ENCODE measurements around the gene MED16.
A peak's percentile ranks its signal among the peaks of the same experiment; 100 is the strongest.

Gene MED16

GRCh38 chr19:927780-928401, 34.9 kb upstream of the MED16 start:
- 91% methylated on average over 10 of the region's 12 CpGs for WGBS (ENCODE audit: insufficient coverage)
- DNase-seq: no peak
- no peaks in the 10 kb centered on the region for H3K27me3 ChIP-seq (replicated peaks in 2 of 5; ENCODE audit: control insufficient read depth in 4 of 5, insufficient read depth in 5 of 5, low read length in 4 of 5)
- POLR2A ChIA-PET: no interaction called here
- peak overlapping the region in 4 of 7 experiments; percentile 11 to 89 (median 51) for H3K4me3 ChIP-seq (ENCODE audit: control insufficient read depth in 1 of 7, extremely low read depth in 1 of 7, insufficient read depth in 4 of 7, low read depth in 2 of 7, low read length in 6 of 7)
- no peaks in the 10 kb centered on the region for H3K9me3 ChIP-seq (ENCODE audit: control extremely low read depth in 1 of 5, control insufficient read depth in 4 of 5, insufficient read depth in 2 of 5, low read depth in 1 of 5, low read length in 4 of 5)
- CTCF ChIA-PET: interaction anchor here (0.5 kb wide), 1 partner anchor 30 kb away, joined by 3 read pairs; no protein-coding TSS in a partner anchor
- peaks cover 0 to 46% (median 40%) of the 10 kb centered on the region in 4 experiments for H3K4me1 ChIP-seq (ENCODE audit: control extremely low read depth in 1 of 4, control insufficient read depth in 4 of 4, insufficient read depth in 4 of 4, low read length in 3 of 4)
- peak overlapping the region in 1 of 2 experiments; percentile 5 for H3K27ac ChIP-seq (ENCODE audit: insufficient read depth in 1 of 2, low read depth in 1 of 2, low read length in 2 of 2, poor library complexity in 1 of 2, severe bottlenecking in 2 of 2)
- H3K36me3 ChIP-seq (ENCODE audit: control insufficient read depth in 4 of 4, insufficient read depth in 4 of 4, low read length in 3 of 4): peaks cover 0 to 29% (median 7%) of the 10 kb centered on the region in 4 experiments

- Histone ChIP-seq H3K27ac (ENCODE audit: insufficient read depth in 1 of 2, low read depth in 1 of 2, low read length in 2 of 2, poor library complexity in 1 of 2, severe bottlenecking in 2 of 2) (peak overlapping the region in 1 of 2 experiments; percentile 74), H3K36me3 (ENCODE audit: control insufficient read depth in 4 of 4, insufficient read depth in 4 of 4, low read length in 3 of 4) (peaks cover 0 to 25% (median 7%) of the 10 kb centered on the region in 4 experiments), H3K9me3 (ENCODE audit: control extremely low read depth in 1 of 5, control insufficient read depth in 4 of 5, insufficient read depth in 2 of 5, low read depth in 1 of 5, low read length in 4 of 5) (no peaks in the 10 kb centered on the region), H3K4me1 (ENCODE audit: control extremely low read depth in 1 of 4, control insufficient read depth in 4 of 4, insufficient read depth in 4 of 4, low read length in 3 of 4) (peaks cover 0 to 40% (median 35%) of the 10 kb centered on the region in 4 experiments), H3K4me3 (ENCODE audit: control insufficient read depth in 1 of 7, extremely low read depth in 1 of 7, insufficient read depth in 4 of 7, low read depth in 2 of 7, low read length in 6 of 7) (peak overlapping the region in 5 of 7 experiments; percentile 24 to 89 (median 84)), H3K27me3 (replicated peaks in 2 of 5; ENCODE audit: control insufficient read depth in 4 of 5, insufficient read depth in 5 of 5, low read length in 4 of 5) (no peaks in the 10 kb centered on the region)
- ChIA-PET POLR2A (interaction anchor here (0.6 kb wide), 1 partner anchor 282 kb away, joined by 3 read pairs; no protein-coding TSS in a partner anchor), CTCF (interaction anchor here (0.5 kb wide), 1 partner anchor 31 kb away, joined by 3 read pairs; no protein-coding TSS in a partner anchor)
- no peak for DNase-seq
- WGBS (ENCODE audit: insufficient coverage): 51% methylated on average over 5 of the region's 15 CpGs
Observed at GRCh38 chr19:927351-927779, 34.4 kb upstream of the MED16 start.

GRCh38 chr19:926589-927350, 33.8 kb upstream of the MED16 start:
- DNase-seq: peak in 2 of 3 donors; percentile 57 to 58
- Histone ChIP-seq H3K4me3 (ENCODE audit: control insufficient read depth in 1 of 7, extremely low read depth in 1 of 7, insufficient read depth in 4 of 7, low read depth in 2 of 7, low read length in 6 of 7) (peak overlapping the region; percentile 69 to 91 (median 84)), H3K9me3 (ENCODE audit: control extremely low read depth in 1 of 5, control insufficient read depth in 4 of 5, insufficient read depth in 2 of 5, low read depth in 1 of 5, low read length in 4 of 5) (no peaks in the 10 kb centered on the region), H3K27ac (ENCODE audit: insufficient read depth in 1 of 2, low read depth in 1 of 2, low read length in 2 of 2, poor library complexity in 1 of 2, severe bottlenecking in 2 of 2) (peak overlapping the region in 1 of 2 experiments; percentile 74), H3K4me1 (ENCODE audit: control extremely low read depth in 1 of 4, control insufficient read depth in 4 of 4, insufficient read depth in 4 of 4, low read length in 3 of 4) (peaks cover 0 to 35% (median 32%) of the 10 kb centered on the region in 4 experiments), H3K36me3 (ENCODE audit: control insufficient read depth in 4 of 4, insufficient read depth in 4 of 4, low read length in 3 of 4) (peaks cover 0 to 21% (median 7%) of the 10 kb centered on the region in 4 experiments), H3K27me3 (replicated peaks in 2 of 5; ENCODE audit: control insufficient read depth in 4 of 5, insufficient read depth in 5 of 5, low read length in 4 of 5) (no peaks in the 10 kb centered on the region)
- under 1% methylated on average over 28 of the region's 52 CpGs for WGBS (ENCODE audit: insufficient coverage)
- ChIA-PET POLR2A (interaction anchor here (0.6 kb wide), 1 partner anchor 282 kb away, joined by 3 read pairs; no protein-coding TSS in a partner anchor), CTCF (no interaction called here)

- no peak for DNase-seq
- no peaks in the 10 kb centered on the region for H3K9me3 ChIP-seq (ENCODE audit: control extremely low read depth in 1 of 5, control insufficient read depth in 4 of 5, insufficient read depth in 2 of 5, low read depth in 1 of 5, low read length in 4 of 5)
- peaks cover 0 to 33% (median 31%) of the 10 kb centered on the region in 4 experiments for H3K4me1 ChIP-seq (ENCODE audit: control extremely low read depth in 1 of 4, control insufficient read depth in 4 of 4, insufficient read depth in 4 of 4, low read length in 3 of 4)
- 0% methylated on average over 15 of the region's 21 CpGs for WGBS (ENCODE audit: insufficient coverage)
- peak overlapping the region; percentile 69 to 91 (median 84) for H3K4me3 ChIP-seq (ENCODE audit: control insufficient read depth in 1 of 7, extremely low read depth in 1 of 7, insufficient read depth in 4 of 7, low read depth in 2 of 7, low read length in 6 of 7)
- peaks cover 0 to 21% (median 7%) of the 10 kb centered on the region in 4 experiments for H3K36me3 ChIP-seq (ENCODE audit: control insufficient read depth in 4 of 4, insufficient read depth in 4 of 4, low read length in 3 of 4)
- peak overlapping the region in 1 of 2 experiments; percentile 74 for H3K27ac ChIP-seq (ENCODE audit: insufficient read depth in 1 of 2, low read depth in 1 of 2, low read length in 2 of 2, poor library complexity in 1 of 2, severe bottlenecking in 2 of 2)
- CTCF ChIA-PET: no interaction called here
- POLR2A ChIA-PET: no interaction called here
- H3K27me3 ChIP-seq (replicated peaks in 2 of 5; ENCODE audit: control insufficient read depth in 4 of 5, insufficient read depth in 5 of 5, low read length in 4 of 5): peaks cover 0 to 3% (median under 1%) of the 10 kb centered on the region in 5 experiments
Observed at GRCh38 chr19:926323-926588, 33.3 kb upstream of the MED16 start.

GRCh38 chr19:925526-926322, 32.7 kb upstream of the MED16 start, which contains the start of gene ARID3A:
Gene ARID3A (plus strand): TSS chr19:926035. CDS start chr19:929529, 3,494 bp downstream.
- Histone ChIP-seq H3K4me3 (ENCODE audit: control insufficient read depth in 1 of 7, extremely low read depth in 1 of 7, insufficient read depth in 4 of 7, low read depth in 2 of 7, low read length in 6 of 7) (peak within 1 kb of the TSS; percentile 69 to 91 (median 84)), H3K27me3 (replicated peaks in 2 of 5; ENCODE audit: control insufficient read depth in 4 of 5, insufficient read depth in 5 of 5, low read length in 4 of 5) (peaks cover 0 to 8% (median 2%) of the 10 kb centered on the region in 5 experiments), H3K4me1 (ENCODE audit: control extremely low read depth in 1 of 4, control insufficient read depth in 4 of 4, insufficient read depth in 4 of 4, low read length in 3 of 4) (peaks cover 0 to 35% (median 33%) of the 10 kb centered on the region in 4 experiments), H3K9me3 (ENCODE audit: control extremely low read depth in 1 of 5, control insufficient read depth in 4 of 5, insufficient read depth in 2 of 5, low read depth in 1 of 5, low read length in 4 of 5) (no peaks in the 10 kb centered on the region), H3K36me3 (ENCODE audit: control insufficient read depth in 4 of 4, insufficient read depth in 4 of 4, low read length in 3 of 4) (peaks cover 0 to 18% (median 5%) of the 10 kb centered on the region in 4 experiments), H3K27ac (ENCODE audit: insufficient read depth in 1 of 2, low read depth in 1 of 2, low read length in 2 of 2, poor library complexity in 1 of 2, severe bottlenecking in 2 of 2) (peak within 1 kb of the TSS; percentile 61 to 91)
- WGBS (ENCODE audit: insufficient coverage): under 1% methylated on average over 59 of the region's 97 CpGs
- CTCF ChIA-PET: interaction anchor here (1.2 to 4.5 kb wide), 3 partner anchors 12 to 158 kb away, joined by 3 to 90 read pairs (median 35); partner anchors contain the start of gene WDR18
- POLR2A ChIA-PET: interaction anchor here (1.4 kb wide), 1 partner anchor 15 kb away, joined by 5 read pairs; no protein-coding TSS in a partner anchor
- peak; percentile 79 to 90 (median 86) for DNase-seq

GRCh38 chr19:925087-925525, 32.1 kb upstream of the MED16 start:
- H3K36me3 ChIP-seq (ENCODE audit: control insufficient read depth in 4 of 4, insufficient read depth in 4 of 4, low read length in 3 of 4): peaks cover 0 to 16% (median 3%) of the 10 kb centered on the region in 4 experiments
- WGBS (ENCODE audit: insufficient coverage): 0% methylated on average over 38 of the region's 39 CpGs
- peak overlapping the region; percentile 61 to 91 for H3K27ac ChIP-seq (ENCODE audit: insufficient read depth in 1 of 2, low read depth in 1 of 2, low read length in 2 of 2, poor library complexity in 1 of 2, severe bottlenecking in 2 of 2)
- H3K4me1 ChIP-seq (ENCODE audit: control extremely low read depth in 1 of 4, control insufficient read depth in 4 of 4, insufficient read depth in 4 of 4, low read length in 3 of 4): peaks cover 0 to 40% (median 39%) of the 10 kb centered on the region in 4 experiments
- H3K9me3 ChIP-seq (ENCODE audit: control extremely low read depth in 1 of 5, control insufficient read depth in 4 of 5, insufficient read depth in 2 of 5, low read depth in 1 of 5, low read length in 4 of 5): no peaks in the 10 kb centered on the region
- peak overlapping the region; percentile 45 to 91 (median 84) for H3K4me3 ChIP-seq (ENCODE audit: control insufficient read depth in 1 of 7, extremely low read depth in 1 of 7, insufficient read depth in 4 of 7, low read depth in 2 of 7, low read length in 6 of 7)
- H3K27me3 ChIP-seq (replicated peaks in 2 of 5; ENCODE audit: control insufficient read depth in 4 of 5, insufficient read depth in 5 of 5, low read length in 4 of 5): peaks cover 0 to 14% (median 4%) of the 10 kb centered on the region in 5 experiments
- CTCF ChIA-PET: interaction anchor here (1.1 to 4.5 kb wide), 7 partner anchors 12 to 158 kb away, joined by 3 to 90 read pairs (median 11); partner anchors contain the start of gene WDR18
- POLR2A ChIA-PET: interaction anchor here (1.4 to 1.8 kb wide), 2 partner anchors 16 to 59 kb away, joined by 5 to 6 read pairs; partner anchors contain the start of gene WDR18
- DNase-seq: peak in 1 of 3 donors; percentile 55
